Esophagus squamous epithelium (tissue), 5 donors: Measurements from ENCODE around the gene CDC42. TPM values are rescaled to one million over a fixed set of nuclear protein-coding genes. Genes with fewer than 3 reads are reported as not detected.
A peak's percentile ranks its signal among the peaks of the same experiment; 100 is the strongest.

Source experiments
- DNase-seq: peaks from one replicate; lab custom pipeline; 2025; lab: John Stamatoyannopoulos, UW
- H3K27ac ChIP-seq, 4 donors: fragments of 200-600 bp; sonication (generic); one replicate each; pipeline ENCODE4 v1.5.1; 2016 to 2019; ENCODE audit warnings: mild to moderate bottlenecking in 1 of 4
- H3K27me3 ChIP-seq, 4 donors: fragments of 200-600 bp; sonication (generic); 1 replicate in 3 of 4; 2 replicates in 1 of 4; pipeline versions ENCODE4 v1.5.1 to v1.6.0; 2017 to 2021; ENCODE audit warnings: antibody characterized with exemption in 1 of 4
- H3K36me3 ChIP-seq, 3 donors: fragments of 200-600 bp; sonication (generic); one replicate each; pipeline ENCODE4 v1.5.1; 2016 to 2019
- H3K4me1 ChIP-seq, 3 donors: fragments of 200-600 bp; sonication (generic); one replicate each; pipeline ENCODE4 v1.5.1; 2017 to 2019
- H3K4me3 ChIP-seq, 4 donors: fragments of 200-600 bp; sonication (generic); 1 replicate in 3 of 4; 2 replicates in 1 of 4; pipeline ENCODE4 v1.5.1; 2016 to 2019; ENCODE audit warnings: mild to moderate bottlenecking in 2 of 4, moderate library complexity in 1 of 4
- H3K9me3 ChIP-seq, 3 donors: fragments of 200-600 bp; sonication (generic); one replicate each; pipeline ENCODE4 v1.5.1; 2016 to 2019
- CTCF ChIP-seq, 6 experiments: fragments of 450-650 bp in 4 of 6; fragments of 200-600 bp in 2 of 6; sonication (generic) in 2 of 6; IDR thresholded peaks; one replicate each; pipeline ENCODE4 v1.5.1; 2016 to 2019; ENCODE audit warnings: antibody characterized with exemption in 6 of 6, mild to moderate bottlenecking in 4 of 6, moderate library complexity in 4 of 6
- POLR2A ChIP-seq, 4 donors: fragments of 450-650 bp; IDR thresholded peaks; one replicate each; pipeline ENCODE4 v1.6.1; 2017; ENCODE audit warnings: antibody characterized with exemption in 4 of 4, mild to moderate bottlenecking in 4 of 4, moderate library complexity in 3 of 4
- WGBS, 2 donors: methylation state at CpG; one replicate each; pipeline ENCODE4 v1.1.5; 2018; 5-methylcytosine and 5-hydroxymethylcytosine counted together
- intact Hi-C: fragments of 100-400 bp; cut with DNase I; formaldehyde crosslinking; loops from one replicate; pipeline ENCODE4 v1.15.0; 2022
- total RNA-seq, 4 donors: library from RNA; depleted of rRNA; stranded (reverse); fragments of >200 nt; gene quantifications; one replicate each; pipeline ENCODE4 v1.1.0, GENCODE V29; 2016
- donor health status: DM: yes; HTN: yes; CAD: no.

CDC42 gene
- total RNA-seq, 4 donors from 2014 or later: 157 to 259 (median 192) TPM

- H3K27me3 ChIP-seq: peaks cover 0 to 12% (median 0%) of the 10 kb centered on the region in 4 donors
- H3K9me3 ChIP-seq: no peaks in the 10 kb centered on the region
- intact Hi-C loops: loop anchor here (10.0 kb wide), 1 partner anchor 147 kb away; no protein-coding TSS in a partner anchor
- H3K4me1 ChIP-seq: peaks cover 12 to 32% (median 13%) of the 10 kb centered on the region in 3 donors
- H3K36me3 ChIP-seq: peaks cover 0 to 50% (median 0%) of the 10 kb centered on the region in 3 donors
- TF ChIP-seq CTCF (IDR thresholded peaks at IDR 0.05) (no peak), POLR2A (IDR thresholded peaks at IDR 0.05) (no peak)
- WGBS, 2 donors: 82 to 89% methylated on average over 2 to 3 of the region's 3 CpGs
- H3K4me3 ChIP-seq: no peak overlapping the region
- no peak overlapping the region for H3K27ac ChIP-seq
- DNase-seq: no peak
Observed at GRCh38 chr1:22127731-22128130, 75.2 kb downstream of the CDC42 start.

GRCh38 chr1:22128392-22128791 lies 75.9 kb downstream of the CDC42 start:
- intact Hi-C loops: loop anchor here (10.0 kb wide), 1 partner anchor 146 kb away; no protein-coding TSS in a partner anchor
- TF ChIP-seq POLR2A (IDR thresholded peaks at IDR 0.05) (no peak), CTCF (IDR thresholded peaks at IDR 0.05) (no peak)
- Histone ChIP-seq H3K27me3 (peaks cover 0 to 14% (median 0%) of the 10 kb centered on the region in 4 donors), H3K27ac (no peak overlapping the region), H3K4me3 (no peak overlapping the region), H3K36me3 (peaks cover 0 to 50% (median 0%) of the 10 kb centered on the region in 3 donors), H3K4me1 (peaks cover 12 to 32% (median 13%) of the 10 kb centered on the region in 3 donors), H3K9me3 (no peaks in the 10 kb centered on the region)
- no peak for DNase-seq
- WGBS, 2 donors: 67 to 74% methylated on average over 12 of the region's 12 CpGs

- H3K27me3 ChIP-seq: peaks cover 0 to 14% (median 0%) of the 10 kb centered on the region in 4 donors
- no peak overlapping the region for H3K27ac ChIP-seq
- no peak for DNase-seq
- WGBS, 2 donors: 78% methylated on average over 17 of the region's 29 CpGs; no CpG with 5 or more reads in 1 of the 2 donors
- no peak for TF ChIP-seq POLR2A (IDR thresholded peaks at IDR 0.05)
- no peak for TF ChIP-seq CTCF (IDR thresholded peaks at IDR 0.05)
- H3K36me3 ChIP-seq: peaks cover 0 to 49% (median 0%) of the 10 kb centered on the region in 3 donors
- H3K9me3 ChIP-seq: no peaks in the 10 kb centered on the region
- peaks cover 12 to 31% (median 13%) of the 10 kb centered on the region in 3 donors for H3K4me1 ChIP-seq
- no peak overlapping the region for H3K4me3 ChIP-seq
- intact Hi-C loops: loop anchor here (10.0 kb wide), 1 partner anchor 145 kb away; no protein-coding TSS in a partner anchor
Observed at GRCh38 chr1:22129501-22130117, 77.1 kb downstream of the CDC42 start.

GRCh38 chr1:22131062-22131461 lies 78.6 kb downstream of the CDC42 start:
- H3K4me3 ChIP-seq: no peak overlapping the region
- peaks cover 0 to 15% (median 0%) of the 10 kb centered on the region in 4 donors for H3K27me3 ChIP-seq
- peaks cover 0 to 41% (median 0%) of the 10 kb centered on the region in 3 donors for H3K36me3 ChIP-seq
- intact Hi-C loops: no loop called here
- peaks cover 12 to 35% (median 13%) of the 10 kb centered on the region in 3 donors for H3K4me1 ChIP-seq
- no peak for DNase-seq
- 70% methylated on average over 4 of the region's 4 CpGs; no CpG with 5 or more reads in 1 of the 2 donors for WGBS, 2 donors
- TF ChIP-seq CTCF (IDR thresholded peaks at IDR 0.05): no peak
- TF ChIP-seq POLR2A (IDR thresholded peaks at IDR 0.05): no peak
- H3K27ac ChIP-seq: no peak overlapping the region
- no peaks in the 10 kb centered on the region for H3K9me3 ChIP-seq

- H3K27me3 ChIP-seq: peaks cover 0 to 22% (median 0%) of the 10 kb centered on the region in 4 donors
- no peak overlapping the region for H3K4me3 ChIP-seq
- peaks cover 0 to 32% (median 0%) of the 10 kb centered on the region in 3 donors for H3K36me3 ChIP-seq
- peaks cover 16 to 44% (median 18%) of the 10 kb centered on the region in 3 donors for H3K4me1 ChIP-seq
- H3K27ac ChIP-seq: peak overlapping the region in 1 of 4 donors; percentile 5
- no peak for DNase-seq
- H3K9me3 ChIP-seq: no peaks in the 10 kb centered on the region
- TF ChIP-seq POLR2A (IDR thresholded peaks at IDR 0.05) (no peak), CTCF (IDR thresholded peaks at IDR 0.05) (peak; percentile 52 to 85 (median 69))
- WGBS, 2 donors: 0 to 30% methylated on average over 1 to 2 of the region's 10 CpGs
- intact Hi-C loops: no loop called here
Observed at GRCh38 chr1:22131875-22132486, 79.5 kb downstream of the CDC42 start.
